Kidney (tissue), 14 donors: ENCODE results near the gene ADAM10. TPM values are rescaled to one million over a fixed set of nuclear protein-coding genes. Genes with fewer than 3 reads are reported as not detected.

Experiments used
- DNase-seq, 5 donors: peaks; one replicate each; pipeline ENCODE4 v3.0.0-alpha.2; 2013 to 2020
- FAIRE-seq: peaks from 2 replicates; lab custom pipeline; 2012; peaks lifted over from hg19 to GRCh38; lab: Jason Lieb, UNC
- H3K27ac ChIP-seq, 2 donors: one replicate each; pipeline ENCODE4 v1.7.0; 2013; ENCODE audit warnings: low read depth in 2 of 2, low read length in 2 of 2, inconsistent platforms in 1 of 2
- H3K27me3 ChIP-seq: one replicate; pipeline ENCODE4 v1.7.1; 2013; ENCODE audit warnings: low read length, inconsistent platforms; ENCODE audit not compliant: control insufficient read depth, insufficient read depth
- H3K36me3 ChIP-seq, 3 donors: one replicate each; pipeline versions ENCODE4 v1.7.0 to v1.7.1; 2013; ENCODE audit warnings: low read length in 3 of 3, control low read depth in 1 of 3, inconsistent platforms in 1 of 3; ENCODE audit not compliant: insufficient read depth in 3 of 3, control insufficient read depth in 2 of 3
- H3K4me1 ChIP-seq, 3 donors: one replicate each; pipeline versions ENCODE4 v1.7.0 to v1.7.1; 2013; ENCODE audit warnings: low read length in 3 of 3, inconsistent platforms in 1 of 3, low read depth in 1 of 3; ENCODE audit not compliant: control insufficient read depth in 2 of 3, insufficient read depth in 2 of 3
- H3K4me3 ChIP-seq, 3 donors: one replicate each; pipeline versions ENCODE4 v1.7.0 to v1.8.1; 2013; ENCODE audit warnings: low read length in 3 of 3, control low read depth in 1 of 3, inconsistent platforms in 1 of 3
- H3K9ac ChIP-seq, 3 donors: one replicate each; pipeline versions ENCODE4 v1.7.0 to v1.7.1; 2013; ENCODE audit warnings: low read length in 3 of 3, control low read depth in 1 of 3, inconsistent platforms in 1 of 3
- H3K9me3 ChIP-seq, 3 donors: one replicate each; pipeline versions ENCODE4 v1.7.0 to v1.7.1; 2013; ENCODE audit warnings: low read length in 3 of 3, control low read depth in 1 of 3, inconsistent platforms in 1 of 3; ENCODE audit not compliant: control insufficient read depth in 2 of 3, insufficient read depth in 1 of 3
- CTCF ChIP-seq: IDR thresholded peaks from 3 replicates; pipeline ENCODE4 v1.5.1; 2012; ENCODE audit warnings: mild to moderate bottlenecking, moderate library complexity, borderline replicate concordance; ENCODE audit not compliant: insufficient read depth; ENCODE audit errors: extremely low read depth
- intact Hi-C: fragments of 100-400 bp; cut with DNase I; formaldehyde crosslinking; loops from one replicate; pipeline ENCODE4 v1.11.1; 2022
- polyA plus RNA-seq: library from polyadenylated mRNA; stranded (reverse); fragments of 350-450 nt; fragmentation: Illumina TruSeq; extraction: RNeasy Lipid Tissue Mini Kit (QIAGEN cat#74804); gene quantifications from one replicate; pipeline ENCODE4 v1.2.3, GENCODE V29; 2014; ENCODE audit warnings: low read depth, low replicate concordance; ENCODE audit not compliant: insufficient read depth
- total RNA-seq: library from RNA; stranded (reverse); fragmentation: NEBNext Ultra II Directional; extraction: Animal tissue kit (Norgen Biotek cat#: 25700); gene quantifications from one replicate; pipeline ENCODE4 v1.2.1, GENCODE V29; 2021
- donor health status: control.
- donor health status: control.
- donor health status: control.
- donor health status: control.
- donor health status: control.
- donor health status: DM: yes; HTN: yes; CAD: no.
- donor health status: Normal renal cell carcinoma (clear cell type).

The ADAM10 gene
- total and polyA plus RNA-seq, 2 donors from 2014 or later = 19.5 to 235 TPM

GRCh38 chr15:58705105-58705504, 44.4 kb downstream of the ADAM10 start:
- intact Hi-C loops = no loop called here
- DNase-seq (no peak), FAIRE-seq (no peak)
- Histone ChIP-seq H3K27me3 (no peaks in the 10 kb centered on the region), H3K36me3 (no peaks in the 10 kb centered on the region), H3K4me3 (no peak overlapping the region), H3K4me1 (no peaks in the 10 kb centered on the region), H3K27ac (no peak overlapping the region), H3K9ac (no peak overlapping the region), H3K9me3 (no peaks in the 10 kb centered on the region)
- TF ChIP-seq CTCF = no peak

- Histone ChIP-seq H3K9ac (no peak overlapping the region), H3K27me3 (no peaks in the 10 kb centered on the region), H3K4me1 (no peaks in the 10 kb centered on the region), H3K9me3 (peaks cover 0 to under 1% (median 0%) of the 10 kb centered on the region in 3 donors), H3K27ac (no peak overlapping the region), H3K4me3 (no peak overlapping the region), H3K36me3 (no peaks in the 10 kb centered on the region)
- TF ChIP-seq CTCF = no peak
- FAIRE-seq (no peak), DNase-seq (no peak)
- intact Hi-C loops = no loop called here
Measured at GRCh38 chr15:58704155-58704865, 45.2 kb downstream of the ADAM10 start.

GRCh38 chr15:58703610-58704009, 45.9 kb downstream of the ADAM10 start:
- TF ChIP-seq CTCF = no peak
- no peak for FAIRE-seq
- peaks cover 0 to 7% (median 0%) of the 10 kb centered on the region in 3 donors for H3K9me3 ChIP-seq
- no peak overlapping the region for H3K4me3 ChIP-seq
- intact Hi-C loops = no loop called here
- no peaks in the 10 kb centered on the region for H3K4me1 ChIP-seq
- H3K27me3 ChIP-seq = no peaks in the 10 kb centered on the region
- H3K36me3 ChIP-seq = no peaks in the 10 kb centered on the region
- H3K27ac ChIP-seq = no peak overlapping the region
- DNase-seq = no peak
- no peak overlapping the region for H3K9ac ChIP-seq
